ENCODE measurements around the gene SLBP.

The SLBP gene

GRCh38 chr4:1725521-1725920 is 13.4 kb upstream of the SLBP start:
- no peak for TF ChIP-seq CTCF (IDR thresholded peaks at IDR 0.05)
- H3K4me1 ChIP-seq (ENCODE audit: control insufficient read depth in 1 of 2, insufficient read depth in 1 of 2, low read depth in 1 of 2, low read length in 1 of 2) = peaks cover 85% of the 10 kb centered on the region in 2 experiments
- no peaks in the 10 kb centered on the region for H3K9me3 ChIP-seq
- peaks cover 38% of the 10 kb centered on the region for H3K36me3 ChIP-seq
- peak overlapping the region; percentile 98 for H3K27ac ChIP-seq
- no peaks in the 10 kb centered on the region for H3K27me3 ChIP-seq
- H3K4me3 ChIP-seq (ENCODE audit: low read depth in 1 of 2, low read length in 1 of 2) = peak overlapping the region; percentile 82 to 90

- H3K4me1 ChIP-seq (ENCODE audit: control insufficient read depth in 1 of 2, insufficient read depth in 1 of 2, low read depth in 1 of 2, low read length in 1 of 2) = peaks cover 85 to 88% of the 10 kb centered on the region in 2 experiments
- peak overlapping the region; percentile 82 to 90 for H3K4me3 ChIP-seq (ENCODE audit: low read depth in 1 of 2, low read length in 1 of 2)
These were observed 11.1 kb upstream of the SLBP start for GRCh38 chr4:1723131-1723801.

GRCh38 chr4:1722551-1723118 is 10.5 kb upstream of the SLBP start:
- peaks cover 79 to 85% of the 10 kb centered on the region in 2 experiments for H3K4me1 ChIP-seq (ENCODE audit: control insufficient read depth in 1 of 2, insufficient read depth in 1 of 2, low read depth in 1 of 2, low read length in 1 of 2)
- H3K27me3 ChIP-seq = no peaks in the 10 kb centered on the region
- peak overlapping the region; percentile 98 for H3K27ac ChIP-seq
- peaks cover 18% of the 10 kb centered on the region for H3K36me3 ChIP-seq
- TF ChIP-seq CTCF (IDR thresholded peaks at IDR 0.05) = no peak
- peak overlapping the region; percentile 82 to 90 for H3K4me3 ChIP-seq (ENCODE audit: low read depth in 1 of 2, low read length in 1 of 2)
- H3K9me3 ChIP-seq = no peaks in the 10 kb centered on the region

More at GRCh38 chr4:1723131-1723801, 11.1 kb upstream of the SLBP start:
- H3K9me3 ChIP-seq = no peaks in the 10 kb centered on the region
- peak overlapping the region; percentile 98 for H3K27ac ChIP-seq
- peaks cover 17% of the 10 kb centered on the region for H3K36me3 ChIP-seq
- no peak for TF ChIP-seq CTCF (IDR thresholded peaks at IDR 0.05)
- no peaks in the 10 kb centered on the region for H3K27me3 ChIP-seq

- no peaks in the 10 kb centered on the region for H3K27me3 ChIP-seq
- H3K4me1 ChIP-seq (ENCODE audit: control insufficient read depth in 1 of 2, insufficient read depth in 1 of 2, low read depth in 1 of 2, low read length in 1 of 2) = peaks cover 72 to 78% of the 10 kb centered on the region in 2 experiments
- peaks cover 26% of the 10 kb centered on the region for H3K36me3 ChIP-seq
- TF ChIP-seq CTCF (IDR thresholded peaks at IDR 0.05) = no peak
- peak overlapping the region; percentile 98 for H3K27ac ChIP-seq
- peak overlapping the region; percentile 82 to 90 for H3K4me3 ChIP-seq (ENCODE audit: low read depth in 1 of 2, low read length in 1 of 2)
- no peaks in the 10 kb centered on the region for H3K9me3 ChIP-seq
These were observed 9.8 kb upstream of the SLBP start for GRCh38 chr4:1721666-1722550.

- no peaks in the 10 kb centered on the region for H3K27me3 ChIP-seq
- no peaks in the 10 kb centered on the region for H3K9me3 ChIP-seq
- no peak for TF ChIP-seq CTCF (IDR thresholded peaks at IDR 0.05)
- peaks cover 30% of the 10 kb centered on the region for H3K36me3 ChIP-seq
- H3K27ac ChIP-seq = peak within 1 kb of the TSS; percentile 98
- peaks cover 66 to 74% of the 10 kb centered on the region in 2 experiments for H3K4me1 ChIP-seq (ENCODE audit: control insufficient read depth in 1 of 2, insufficient read depth in 1 of 2, low read depth in 1 of 2, low read length in 1 of 2)
- H3K4me3 ChIP-seq (ENCODE audit: low read depth in 1 of 2, low read length in 1 of 2) = peak within 1 kb of the TSS; percentile 82 to 90
These were observed 9.0 kb upstream of the SLBP start, which contains the start of the genes TACC3 and TMEM129 for GRCh38 chr4:1721003-1721665. TSS of gene TACC3 (plus strand) at chr4:1721521. CDS start at chr4:1723422, 1,901 bp downstream. TSS of gene TMEM129 (minus strand) at chr4:1721323. CDS start at chr4:1720837, 486 bp downstream.

Data from neutrophil (primary cell).